HG03354 (cell line): ENCODE results near the gene INPP5A.

Experiments
- ATAC-seq: cut with Tn5 transposase; IDR thresholded peaks from one replicate; pipeline ENCODE4 v1.9.1; 2021; ENCODE audit warnings: mild to moderate bottlenecking; ENCODE audit not compliant: unreplicated experiment, poor library complexity, severe bottlenecking

The INPP5A gene

GRCh38 chr10:132516771-132517725 lies 20.5 kb upstream of the INPP5A start:
- no peak for ATAC-seq

DNA sequence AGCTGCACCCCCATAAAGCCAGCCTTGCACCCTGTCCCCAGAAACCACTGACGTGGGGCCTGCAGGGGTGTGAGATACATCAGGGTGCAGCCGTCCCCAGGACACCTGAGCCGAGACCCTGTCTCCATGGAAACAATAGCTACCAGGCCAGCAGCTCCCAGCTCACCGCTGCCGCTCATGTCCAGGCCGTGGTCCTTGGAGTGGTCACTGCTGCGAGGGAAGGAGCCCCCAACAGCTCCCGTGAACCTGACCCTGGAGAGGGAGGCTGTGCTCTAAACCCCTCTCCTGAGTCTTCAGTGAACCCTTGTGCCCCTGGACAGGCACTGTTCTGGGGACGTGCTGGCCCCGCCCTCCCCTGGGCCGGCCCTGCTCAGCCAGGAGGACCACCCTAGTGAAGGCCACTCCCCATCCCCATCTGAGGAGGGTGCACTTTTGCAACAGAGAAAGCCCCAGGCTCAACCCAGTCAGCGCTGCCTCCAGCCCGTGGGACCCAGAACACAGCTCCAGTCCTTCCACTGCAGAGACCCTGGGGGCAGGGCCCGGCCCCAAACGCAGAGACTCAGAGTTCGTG lies 19.6 kb upstream of the INPP5A start:
- ATAC-seq = no peak

GRCh38 chr10:132518572-132519381 lies 18.8 kb upstream of the INPP5A start:
- ATAC-seq = no peak

- ATAC-seq = no peak
Measured at GRCh38 chr10:132519382-132520176, 18.0 kb upstream of the INPP5A start.

DNA sequence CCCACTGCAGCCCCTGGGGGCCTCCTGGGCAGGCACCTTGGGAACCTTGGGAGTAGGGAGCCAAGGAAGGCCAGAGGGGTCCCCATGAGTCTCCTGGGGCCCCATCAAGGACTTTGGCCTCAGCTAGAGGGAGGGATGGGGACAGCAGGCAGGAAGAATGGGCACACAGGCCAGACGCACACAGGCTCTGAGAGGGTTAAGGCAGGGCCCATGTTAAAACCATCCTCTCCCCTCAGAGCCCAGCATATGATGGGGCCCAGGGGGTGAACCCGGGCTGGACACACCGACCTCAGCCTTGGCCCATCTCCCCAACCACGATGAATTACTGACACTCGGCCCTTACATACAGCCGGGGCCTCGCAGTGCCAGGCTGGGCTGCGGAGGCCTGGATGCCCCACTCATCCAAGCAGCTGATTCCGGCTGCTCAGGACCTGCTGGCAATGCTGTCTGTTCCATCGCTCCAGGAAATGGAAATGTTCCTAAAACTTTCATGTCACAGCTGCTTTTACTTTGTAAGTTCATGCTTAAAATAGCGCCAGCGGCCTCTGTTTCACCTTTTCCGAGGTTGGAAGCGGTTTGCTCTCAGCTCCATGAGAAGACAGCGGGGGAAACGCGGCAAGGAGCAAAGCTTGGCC lies 17.3 kb upstream of the INPP5A start:
- ATAC-seq = no peak

GRCh38 chr10:132521041-132521465 lies 16.5 kb upstream of the INPP5A start:
- no peak for ATAC-seq

- no peak for ATAC-seq
Measured at GRCh38 chr10:132521466-132522102, 16.0 kb upstream of the INPP5A start.

GRCh38 chr10:132522521-132523411 lies 14.8 kb upstream of the INPP5A start:
- ATAC-seq = no peak

DNA sequence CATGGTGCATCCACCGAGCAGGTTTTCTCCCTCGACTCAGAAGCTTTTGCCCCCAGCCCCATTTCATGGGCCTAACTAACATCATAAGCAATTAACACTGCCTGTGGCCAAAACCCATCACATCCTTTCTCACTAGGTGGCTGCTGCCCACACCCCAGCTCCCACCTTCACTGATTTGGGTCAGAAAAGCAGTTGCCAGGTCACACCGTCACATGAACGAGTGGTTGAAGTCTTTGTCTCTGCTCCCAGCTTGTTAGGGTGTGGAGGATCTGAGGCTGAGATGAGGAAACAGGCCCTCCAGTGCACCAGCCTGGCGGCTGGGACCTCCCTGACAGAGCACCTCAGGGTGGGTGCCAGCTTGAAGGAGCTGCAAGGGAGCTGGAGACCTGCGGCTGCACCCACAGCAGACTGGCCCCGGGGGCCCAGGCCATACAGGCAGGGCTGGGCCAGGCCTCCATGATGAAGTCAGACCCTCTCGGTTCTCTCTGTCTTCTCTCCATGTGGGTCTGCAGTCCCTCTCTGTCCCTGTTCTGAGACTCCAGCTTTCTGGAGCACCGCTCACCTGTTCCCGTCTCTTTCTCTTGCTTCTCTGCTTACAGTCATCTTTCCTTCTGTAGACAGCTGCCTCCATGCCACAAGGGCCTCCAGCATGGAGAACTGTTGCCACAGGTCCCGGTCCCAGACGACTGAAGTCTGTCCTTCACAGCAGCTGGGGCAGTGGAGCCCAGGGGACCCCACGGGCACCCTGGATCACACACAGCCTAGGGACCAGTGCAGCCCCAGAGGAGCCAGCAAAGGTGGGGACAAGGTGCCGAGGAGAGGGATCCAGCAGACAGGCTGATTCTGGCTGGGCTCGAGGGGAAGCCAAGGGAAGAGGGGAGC lies 13.8 kb upstream of the INPP5A start:
- ATAC-seq = no peak

GRCh38 chr10:132524443-132525285 lies 12.9 kb upstream of the INPP5A start:
- no peak for ATAC-seq

DNA sequence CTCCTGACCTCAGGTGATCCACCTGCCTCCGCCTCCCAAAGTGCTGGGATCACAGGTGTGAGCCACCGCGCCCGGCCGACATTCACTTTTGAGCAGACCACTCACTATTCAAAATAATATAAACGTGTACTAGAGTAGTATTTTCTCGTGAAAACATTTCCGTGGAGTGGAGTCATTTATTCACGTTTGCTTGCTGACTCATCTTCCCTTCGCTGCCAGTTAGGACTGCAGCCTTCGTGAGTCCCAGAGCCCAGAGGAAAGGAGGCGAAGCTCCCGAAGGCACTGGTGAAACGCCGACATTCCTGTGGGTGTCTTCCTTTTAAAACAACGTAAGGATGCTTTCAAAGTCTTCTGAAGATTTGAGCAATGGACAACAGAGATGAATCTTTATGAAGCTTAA lies 10.9 kb upstream of the INPP5A start:
- ATAC-seq = no peak

DNA sequence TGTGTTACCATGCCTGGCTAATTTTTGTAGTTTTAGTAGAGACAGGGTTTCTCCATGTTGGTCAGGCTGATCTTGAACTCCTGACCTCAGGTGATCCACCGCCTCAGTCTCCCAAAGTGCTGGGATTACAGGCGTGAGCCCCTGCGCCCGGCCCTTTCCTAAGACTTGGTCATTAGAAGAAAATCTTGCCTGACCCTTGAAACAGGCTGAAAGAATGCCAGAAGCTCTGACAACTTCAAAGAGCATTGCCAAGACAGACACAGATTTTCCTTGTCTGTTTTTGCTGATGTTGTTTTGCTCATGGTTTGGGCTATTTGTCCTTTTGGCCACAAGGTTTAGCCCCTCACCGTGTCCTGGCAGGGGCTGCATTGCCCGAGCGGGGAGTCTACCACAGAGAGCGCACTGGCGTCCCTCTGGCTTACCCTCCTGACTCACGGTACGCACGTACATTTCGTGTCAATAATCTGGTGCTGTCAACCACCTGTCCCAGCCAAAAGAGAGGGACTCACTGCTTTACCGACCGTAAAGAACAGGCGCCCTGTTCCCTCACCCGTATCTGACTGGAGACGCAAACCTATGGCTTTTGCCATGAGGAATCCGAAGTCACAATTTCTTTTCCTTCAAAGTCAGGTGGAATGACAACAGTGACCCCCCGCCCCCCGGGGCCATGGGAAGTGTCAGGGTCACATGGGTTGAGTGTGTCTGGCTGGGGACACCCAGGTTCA lies 10.1 kb upstream of the INPP5A start:
- no peak for ATAC-seq

- ATAC-seq = no peak
Measured at GRCh38 chr10:132528064-132528691, 9.4 kb upstream of the INPP5A start.

- ATAC-seq = no peak
Measured at GRCh38 chr10:132532179-132532578, 5.4 kb upstream of the INPP5A start.
